CD14-positive monocyte (primary cell): ENCODE measurements around the gene GALNT17. TPM values are rescaled to one million over a fixed set of nuclear protein-coding genes. Genes with fewer than 3 reads are reported as not detected.

Experiments used
- DNase-seq, 3 donors: peaks; one replicate each; pipeline ENCODE4 v3.0.0-alpha.2; 2011 to 2022
- H2AFZ ChIP-seq: 2 replicates; pipeline ENCODE4 v1.6.0; 2012; ENCODE audit warnings: mild to moderate bottlenecking, low read depth, low read length, inconsistent platforms; ENCODE audit not compliant: insufficient read depth, poor library complexity, severe bottlenecking
- H3K27ac ChIP-seq, 2 donors: 1 replicate in 1 of 2; 2 replicates in 1 of 2; pipeline ENCODE4 v1.5.1; 2012 to 2013; ENCODE audit warnings: low read length in 2 of 2, control low read depth in 1 of 2, inconsistent platforms in 1 of 2, low read depth in 1 of 2, mild to moderate bottlenecking in 1 of 2
- H3K27me3 ChIP-seq, 2 donors: one replicate each; pipeline versions ENCODE4 v1.6.0 to v1.6.1; 2011 to 2013; ENCODE audit warnings: low read length in 2 of 2; ENCODE audit not compliant: control insufficient read depth in 2 of 2, insufficient read depth in 2 of 2
- H3K36me3 ChIP-seq, 2 donors: replicated peaks in 1 of 2; 1 replicate in 1 of 2; 2 replicates in 1 of 2; pipeline versions ENCODE4 v1.5.1 to v1.6.1; 2012 to 2013; ENCODE audit warnings: low read length in 2 of 2, control low read depth in 1 of 2, inconsistent platforms in 1 of 2, mild to moderate bottlenecking in 1 of 2; ENCODE audit not compliant: insufficient read depth in 2 of 2, control insufficient read depth in 1 of 2
- H3K4me1 ChIP-seq, 2 donors: 1 replicate in 1 of 2; 2 replicates in 1 of 2; pipeline versions ENCODE4 v1.5.1 to v1.6.1; 2012 to 2013; ENCODE audit warnings: low read length in 2 of 2, control low read depth in 1 of 2, inconsistent platforms in 1 of 2, mild to moderate bottlenecking in 1 of 2, moderate library complexity in 1 of 2; ENCODE audit not compliant: insufficient read depth in 2 of 2, control insufficient read depth in 1 of 2
- H3K4me2 ChIP-seq: replicated peaks from 2 replicates; pipeline ENCODE3; 2012; ENCODE audit warnings: low read length, moderate library complexity, mild to moderate bottlenecking; ENCODE audit not compliant: poor library complexity, severe bottlenecking; ENCODE audit errors: extremely low read depth
- H3K4me3 ChIP-seq, 3 experiments: fragments of 200-600 bp in 1 of 3; sonication (generic) in 1 of 3; replicated peaks in 1 of 3; 1 replicate in 2 of 3; 2 replicates in 1 of 3; pipeline ENCODE4 v1.5.1; 2011 to 2013; ENCODE audit warnings: low read length in 3 of 3, mild to moderate bottlenecking in 3 of 3, control low read depth in 2 of 3, low read depth in 2 of 3, inconsistent platforms in 1 of 3, moderate library complexity in 1 of 3
- H3K79me2 ChIP-seq: 2 replicates; pipeline ENCODE4 v1.6.0; 2012; ENCODE audit warnings: mild to moderate bottlenecking, control low read depth, inconsistent platforms, low read length, moderate library complexity; ENCODE audit not compliant: insufficient read depth
- H3K9ac ChIP-seq: 2 replicates; pipeline ENCODE4 v1.6.0; 2017; ENCODE audit warnings: low read length, mild to moderate bottlenecking; ENCODE audit not compliant: insufficient read depth, poor library complexity, severe bottlenecking
- H3K9me3 ChIP-seq, 2 donors: replicated peaks in 1 of 2; 1 replicate in 1 of 2; 2 replicates in 1 of 2; pipeline versions ENCODE4 v1.5.1 to v1.6.1; 2012 to 2013; ENCODE audit warnings: low read length in 2 of 2, control low read depth in 1 of 2; ENCODE audit not compliant: control insufficient read depth in 1 of 2, insufficient read depth in 1 of 2
- H4K20me1 ChIP-seq: 2 replicates; pipeline ENCODE4 v1.6.0; 2012; ENCODE audit warnings: mild to moderate bottlenecking, low read length, control low read depth, moderate library complexity; ENCODE audit not compliant: insufficient read depth
- H3K27ac Mint-ChIP-seq, 7 donors: one replicate each; pipeline ENCODE4 v1.8.0; 2020; ENCODE audit warnings: mild to moderate bottlenecking in 7 of 7, mixed read lengths in 7 of 7, moderate library complexity in 6 of 7, inconsistent platforms in 2 of 7
- H3K27me3 Mint-ChIP-seq, 3 donors: one replicate each; pipeline ENCODE4 v1.8.0; 2021 to 2022; ENCODE audit warnings: low read depth in 3 of 3, mild to moderate bottlenecking in 3 of 3, mixed read lengths in 3 of 3, moderate library complexity in 3 of 3, inconsistent platforms in 1 of 3
- H3K36me3 Mint-ChIP-seq, 2 donors: one replicate each; pipeline ENCODE4 v1.8.0; 2020; ENCODE audit warnings: mixed read lengths in 2 of 2, inconsistent platforms in 1 of 2, mild to moderate bottlenecking in 1 of 2
- H3K4me1 Mint-ChIP-seq: one replicate; pipeline ENCODE4 v1.8.0; 2020; ENCODE audit warnings: mild to moderate bottlenecking, mixed read lengths
- H3K4me3 Mint-ChIP-seq, 2 donors: one replicate each; pipeline ENCODE4 v1.8.0; 2020; ENCODE audit warnings: mild to moderate bottlenecking in 2 of 2, mixed read lengths in 2 of 2, moderate library complexity in 1 of 2
- H3K9me3 Mint-ChIP-seq, 7 donors: one replicate each; pipeline ENCODE4 v1.8.0; 2020 to 2022; ENCODE audit warnings: mixed read lengths in 7 of 7, mild to moderate bottlenecking in 6 of 7, moderate library complexity in 6 of 7, inconsistent platforms in 2 of 7
- WGBS: methylation state at CpG from one replicate; pipeline ENCODE4 v1.1.5; 2013; ENCODE audit warnings: missing lambda C conversion rate; ENCODE audit not compliant: insufficient coverage; 5-methylcytosine and 5-hydroxymethylcytosine counted together
- intact Hi-C, 2 donors: fragments of 100-400 bp; cut with micrococcal nuclease; formaldehyde crosslinking; loops; one replicate each; pipeline versions ENCODE4 v1.15.0 to v1.15.1; 2023
- polyA plus RNA-seq, 3 donors: library from polyadenylated mRNA; depleted of rRNA in 1 of 3; unstranded in 2 of 3; stranded (reverse) in 1 of 3; fragments of 300-500 nt in 2 of 3; fragments of >200 nt in 1 of 3; fragmentation: Illumina TruSeq in 2 of 3; gene quantifications; 1 replicate in 2 of 3; 2 replicates in 1 of 3; pipeline ENCODE4 v1.2.3, GENCODE V29; 2012 to 2021
- TF ChIP-seq, protein P1 (sequence below): fragments of 200-600 bp; IDR thresholded peaks from one replicate; pipeline ENCODE4 v1.8.0; 2022; ENCODE audit warnings: antibody characterized with exemption, mild to moderate bottlenecking

Gene GALNT17
- polyA plus RNA-seq, 3 donors: not detected

DNA sequence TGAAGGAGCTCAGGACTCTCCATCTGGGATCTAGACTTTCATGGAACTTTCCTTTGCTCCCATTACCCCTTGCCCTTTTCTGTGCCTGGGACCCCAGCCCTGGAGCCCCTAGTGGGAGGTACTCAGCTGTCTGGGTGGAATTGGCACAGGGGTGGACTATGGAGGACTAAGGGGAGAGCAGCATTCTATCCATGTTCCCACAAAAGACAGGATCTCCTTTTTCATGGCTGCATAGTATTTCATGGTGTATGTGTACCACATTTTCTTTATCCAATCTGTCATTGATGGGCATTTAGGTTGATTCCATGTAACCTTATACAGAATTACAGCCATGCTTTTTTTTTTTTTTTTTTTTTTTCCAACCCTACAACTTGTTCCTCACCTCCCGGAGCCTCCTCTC, 89.1 kb downstream of the GALNT17 start:
- no peak overlapping the region for H3K27ac Mint-ChIP-seq
- Histone ChIP-seq H3K9me3 (peaks cover 34 to 36% of the 10 kb centered on the region in 2 donors), H3K27me3 (no peaks in the 10 kb centered on the region), H3K36me3 (no peaks in the 10 kb centered on the region), H2AFZ (no peak overlapping the region), H3K79me2 (no peaks in the 10 kb centered on the region), H3K27ac (no peak overlapping the region), H4K20me1 (no peaks in the 10 kb centered on the region), H3K4me1 (no peaks in the 10 kb centered on the region), H3K9ac (no peak overlapping the region), H3K4me2 (no peak overlapping the region), H3K4me3 (no peak overlapping the region)
- peaks cover 0 to 3% (median 0%) of the 10 kb centered on the region in 3 donors for H3K27me3 Mint-ChIP-seq
- WGBS: 100% methylated on average over 1 of the region's 1 CpG
- H3K9me3 Mint-ChIP-seq: peaks cover 9 to 50% (median 15%) of the 10 kb centered on the region in 7 donors
- H3K4me3 Mint-ChIP-seq: no peak overlapping the region
- intact Hi-C loops: no loop called here
- H3K36me3 Mint-ChIP-seq: no peaks in the 10 kb centered on the region
- TF ChIP-seq, protein P1, sequence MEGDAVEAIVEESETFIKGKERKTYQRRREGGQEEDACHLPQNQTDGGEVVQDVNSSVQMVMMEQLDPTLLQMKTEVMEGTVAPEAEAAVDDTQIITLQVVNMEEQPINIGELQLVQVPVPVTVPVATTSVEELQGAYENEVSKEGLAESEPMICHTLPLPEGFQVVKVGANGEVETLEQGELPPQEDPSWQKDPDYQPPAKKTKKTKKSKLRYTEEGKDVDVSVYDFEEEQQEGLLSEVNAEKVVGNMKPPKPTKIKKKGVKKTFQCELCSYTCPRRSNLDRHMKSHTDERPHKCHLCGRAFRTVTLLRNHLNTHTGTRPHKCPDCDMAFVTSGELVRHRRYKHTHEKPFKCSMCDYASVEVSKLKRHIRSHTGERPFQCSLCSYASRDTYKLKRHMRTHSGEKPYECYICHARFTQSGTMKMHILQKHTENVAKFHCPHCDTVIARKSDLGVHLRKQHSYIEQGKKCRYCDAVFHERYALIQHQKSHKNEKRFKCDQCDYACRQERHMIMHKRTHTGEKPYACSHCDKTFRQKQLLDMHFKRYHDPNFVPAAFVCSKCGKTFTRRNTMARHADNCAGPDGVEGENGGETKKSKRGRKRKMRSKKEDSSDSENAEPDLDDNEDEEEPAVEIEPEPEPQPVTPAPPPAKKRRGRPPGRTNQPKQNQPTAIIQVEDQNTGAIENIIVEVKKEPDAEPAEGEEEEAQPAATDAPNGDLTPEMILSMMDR: no peak
- no peaks in the 10 kb centered on the region for H3K4me1 Mint-ChIP-seq
- no peak for DNase-seq

DNA sequence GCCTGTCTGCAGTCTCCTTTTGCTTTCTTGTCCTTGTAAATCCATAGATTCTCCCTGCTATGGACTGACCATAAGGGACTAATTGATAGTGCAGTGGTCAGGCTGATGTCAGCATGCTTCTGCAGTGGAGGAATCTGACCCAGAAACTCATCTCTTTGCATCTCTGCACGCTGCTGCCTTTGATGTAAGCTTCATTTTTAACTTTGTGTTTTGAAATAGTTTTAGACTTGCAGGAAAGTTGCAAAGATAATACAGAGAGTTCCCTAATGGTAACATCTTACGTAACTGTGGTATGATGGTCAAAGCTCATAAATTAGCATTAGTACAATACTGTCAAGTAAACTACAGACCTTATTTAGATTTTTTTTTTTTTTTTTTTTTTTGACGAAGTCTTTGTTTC, 89.6 kb downstream of the GALNT17 start:
- H3K9ac ChIP-seq: no peak overlapping the region
- H3K27ac Mint-ChIP-seq: no peak overlapping the region
- peaks cover 39 to 40% of the 10 kb centered on the region in 2 donors for H3K9me3 ChIP-seq
- DNase-seq: no peak
- no peaks in the 10 kb centered on the region for H3K36me3 Mint-ChIP-seq
- H2AFZ ChIP-seq: no peak overlapping the region
- H4K20me1 ChIP-seq: no peaks in the 10 kb centered on the region
- no peaks in the 10 kb centered on the region for H3K27me3 ChIP-seq
- H3K36me3 ChIP-seq: no peaks in the 10 kb centered on the region
- H3K27me3 Mint-ChIP-seq: peaks cover 0 to 3% (median 0%) of the 10 kb centered on the region in 3 donors
- no peaks in the 10 kb centered on the region for H3K79me2 ChIP-seq
- WGBS: no CpG with 5 or more reads among the region's 3 CpGs
- TF ChIP-seq, protein P1: no peak
- H3K4me3 Mint-ChIP-seq: no peak overlapping the region
- no peak overlapping the region for H3K27ac ChIP-seq
- intact Hi-C loops: no loop called here
- H3K4me1 Mint-ChIP-seq: no peaks in the 10 kb centered on the region
- H3K4me1 ChIP-seq: no peaks in the 10 kb centered on the region
- H3K9me3 Mint-ChIP-seq: peaks cover 9 to 50% (median 17%) of the 10 kb centered on the region in 7 donors
- H3K4me3 ChIP-seq: no peak overlapping the region
- no peak overlapping the region for H3K4me2 ChIP-seq
